Measurements from ENCODE around the gene PPIG.
"Not testable (repeated sequence)": the region's sequence is repeated elsewhere in the genome, so short reads cannot be mapped to it uniquely, and the experiment has no call there.

Gene PPIG

GRCh38 chr2:169676357-169676756 lies 92.2 kb downstream of the PPIG start:
- Histone ChIP-seq H3K4me3 (replicated peaks; ENCODE audit: low read depth, low read length) (no peak overlapping the region), H3K36me3 (ENCODE audit: control insufficient read depth, insufficient read depth, low read length) (no peaks in the 10 kb centered on the region), H3K27me3 (replicated peaks; ENCODE audit: control insufficient read depth, insufficient read depth, low read length) (no peaks in the 10 kb centered on the region)
- no peak for DNase-seq (ENCODE audit: extremely low read depth, insufficient read length)
- peak; percentile 29 for TF ChIP-seq CTCF (IDR thresholded peaks at IDR 0.05; ENCODE audit: insufficient read depth, low read length, poor library complexity, severe bottlenecking)

- no peak for DNase-seq (ENCODE audit: extremely low read depth, insufficient read length)
- Histone ChIP-seq H3K36me3 (ENCODE audit: control insufficient read depth, insufficient read depth, low read length) (no peaks in the 10 kb centered on the region), H3K4me3 (replicated peaks; ENCODE audit: low read depth, low read length) (no peak overlapping the region), H3K27me3 (replicated peaks; ENCODE audit: control insufficient read depth, insufficient read depth, low read length) (no peaks in the 10 kb centered on the region)
- no peak for TF ChIP-seq CTCF (IDR thresholded peaks at IDR 0.05; ENCODE audit: insufficient read depth, low read length, poor library complexity, severe bottlenecking)
These were observed 92.7 kb downstream of the PPIG start for GRCh38 chr2:169676850-169677249.

- Histone ChIP-seq H3K36me3 (ENCODE audit: control insufficient read depth, insufficient read depth, low read length) (no peaks in the 10 kb centered on the region), H3K4me3 (replicated peaks; ENCODE audit: low read depth, low read length) (no peak overlapping the region), H3K27me3 (replicated peaks; ENCODE audit: control insufficient read depth, insufficient read depth, low read length) (no peaks in the 10 kb centered on the region)
- no peak for DNase-seq (ENCODE audit: extremely low read depth, insufficient read length)
- no peak for TF ChIP-seq CTCF (IDR thresholded peaks at IDR 0.05; ENCODE audit: insufficient read depth, low read length, poor library complexity, severe bottlenecking)
These were observed 98.9 kb downstream of the PPIG start for GRCh38 chr2:169683054-169683424.

- no peaks in the 10 kb centered on the region for H3K36me3 ChIP-seq (ENCODE audit: control insufficient read depth, insufficient read depth, low read length)
- DNase-seq (ENCODE audit: extremely low read depth, insufficient read length), result no peak
- no peak for TF ChIP-seq CTCF (IDR thresholded peaks at IDR 0.05; ENCODE audit: insufficient read depth, low read length, poor library complexity, severe bottlenecking)
- no peak overlapping the region for H3K4me3 ChIP-seq (replicated peaks; ENCODE audit: low read depth, low read length)
- no peaks in the 10 kb centered on the region for H3K27me3 ChIP-seq (replicated peaks; ENCODE audit: control insufficient read depth, insufficient read depth, low read length)
These were observed 99.4 kb downstream of the PPIG start for GRCh38 chr2:169683425-169684134.

DNA sequence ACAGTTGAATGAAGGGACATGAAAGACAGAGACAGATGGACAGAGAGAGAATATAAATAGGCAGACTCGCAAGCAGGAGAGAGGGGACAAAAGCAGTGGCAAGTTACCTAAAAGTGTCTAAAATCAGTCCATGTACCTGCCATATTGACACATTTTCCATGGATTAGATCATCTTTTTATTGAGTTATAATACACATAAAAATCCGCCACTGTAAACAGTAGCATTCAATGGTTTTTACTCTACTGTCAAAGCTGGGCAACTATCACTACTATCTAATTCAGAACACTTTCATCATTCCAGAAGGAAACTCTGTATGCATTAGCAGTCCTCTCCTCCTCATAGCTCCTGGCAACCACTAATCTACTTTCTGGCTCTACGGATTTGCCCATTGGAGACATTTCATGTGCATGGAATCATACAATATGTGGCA lies 100.0 kb downstream of the PPIG start:
- TF ChIP-seq CTCF (IDR thresholded peaks at IDR 0.05; ENCODE audit: insufficient read depth, low read length, poor library complexity, severe bottlenecking), result no peak
- no peak for DNase-seq (ENCODE audit: extremely low read depth, insufficient read length)
- H3K27me3 ChIP-seq (replicated peaks; ENCODE audit: control insufficient read depth, insufficient read depth, low read length), result no peaks in the 10 kb centered on the region
- no peaks in the 10 kb centered on the region for H3K36me3 ChIP-seq (ENCODE audit: control insufficient read depth, insufficient read depth, low read length)
- H3K4me3 ChIP-seq (replicated peaks; ENCODE audit: low read depth, low read length), result no peak overlapping the region

- not testable (repeated sequence) for H3K27me3 ChIP-seq (replicated peaks; ENCODE audit: control insufficient read depth, insufficient read depth, low read length)
These were observed 100.6 kb downstream of the PPIG start for GRCh38 chr2:169684712-169685111.

DNA sequence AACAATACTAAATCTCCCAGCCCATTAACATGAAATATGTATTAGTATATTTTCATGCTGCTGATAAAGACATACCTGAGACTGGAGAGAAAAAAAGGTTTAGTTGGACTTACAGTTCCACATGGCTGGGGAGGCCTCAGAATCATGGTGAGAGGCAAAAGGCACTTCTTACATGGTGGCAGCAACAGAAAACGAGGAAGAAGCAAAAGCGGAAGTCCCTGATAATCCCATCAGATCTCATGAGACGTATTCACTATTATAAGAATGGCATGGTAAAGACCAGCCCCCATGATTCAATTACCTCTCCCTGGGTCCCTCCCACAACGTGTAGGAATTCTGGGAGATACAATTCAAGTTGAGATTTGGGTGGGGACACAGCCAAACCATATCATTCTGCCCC lies 102.7 kb downstream of the PPIG start:
- not testable (repeated sequence) for H3K27me3 ChIP-seq (replicated peaks; ENCODE audit: control insufficient read depth, insufficient read depth, low read length); H3K36me3 ChIP-seq (ENCODE audit: control insufficient read depth, insufficient read depth, low read length); H3K4me3 ChIP-seq (replicated peaks; ENCODE audit: low read depth, low read length); DNase-seq (ENCODE audit: extremely low read depth, insufficient read length)

More at GRCh38 chr2:169684712-169685111, 100.6 kb downstream of the PPIG start:
- not testable (repeated sequence) for H3K4me3 ChIP-seq (replicated peaks; ENCODE audit: low read depth, low read length); H3K36me3 ChIP-seq (ENCODE audit: control insufficient read depth, insufficient read depth, low read length); DNase-seq (ENCODE audit: extremely low read depth, insufficient read length)

DNA sequence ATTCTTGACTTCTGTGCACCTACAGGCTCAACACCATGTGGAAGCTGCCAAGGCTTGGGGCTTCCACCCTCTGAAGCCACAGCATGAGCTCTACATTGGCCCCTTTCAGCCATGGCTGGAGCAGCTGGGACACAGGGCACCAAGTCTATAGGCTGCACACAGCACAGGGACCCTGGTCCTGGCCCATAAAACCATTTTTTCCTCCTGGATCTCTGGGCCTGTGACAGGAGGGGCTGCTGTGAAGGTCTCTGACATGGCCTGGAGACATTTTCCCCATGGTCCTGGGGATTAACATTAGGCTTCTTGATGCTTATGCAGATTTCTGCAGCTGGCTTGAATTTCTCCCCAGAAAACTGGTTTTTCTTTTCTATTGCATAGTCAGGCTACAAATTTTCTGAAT lies 103.8 kb downstream of the PPIG start:
- H3K4me3 ChIP-seq (replicated peaks; ENCODE audit: low read depth, low read length); H3K27me3 ChIP-seq (replicated peaks; ENCODE audit: control insufficient read depth, insufficient read depth, low read length); DNase-seq (ENCODE audit: extremely low read depth, insufficient read length); H3K36me3 ChIP-seq (ENCODE audit: control insufficient read depth, insufficient read depth, low read length): not testable (repeated sequence)

Measured in GM06990 (cell line).